HFF-Myc (cell line): ENCODE results near the gene RAB3D.

ENCODE experiments used
- DNase-seq: peaks from one replicate; pipeline ENCODE4 v3.0.0-alpha.2; 2011; ENCODE audit warnings: low read depth; ENCODE audit errors: extremely low read depth
- H3K4me3 ChIP-seq: replicated peaks from 2 replicates; pipeline ENCODE4 v1.5.1; 2011; ENCODE audit warnings: low read depth, mild to moderate bottlenecking, control low read depth, low read length
- TF ChIP-seq, protein P1 (sequence below): IDR thresholded peaks from 2 replicates; pipeline ENCODE4 v1.5.1; 2012; ENCODE audit warnings: mild to moderate bottlenecking, low read depth, low read length, control low read depth; ENCODE audit errors: missing control alignments

Gene RAB3D

DNA sequence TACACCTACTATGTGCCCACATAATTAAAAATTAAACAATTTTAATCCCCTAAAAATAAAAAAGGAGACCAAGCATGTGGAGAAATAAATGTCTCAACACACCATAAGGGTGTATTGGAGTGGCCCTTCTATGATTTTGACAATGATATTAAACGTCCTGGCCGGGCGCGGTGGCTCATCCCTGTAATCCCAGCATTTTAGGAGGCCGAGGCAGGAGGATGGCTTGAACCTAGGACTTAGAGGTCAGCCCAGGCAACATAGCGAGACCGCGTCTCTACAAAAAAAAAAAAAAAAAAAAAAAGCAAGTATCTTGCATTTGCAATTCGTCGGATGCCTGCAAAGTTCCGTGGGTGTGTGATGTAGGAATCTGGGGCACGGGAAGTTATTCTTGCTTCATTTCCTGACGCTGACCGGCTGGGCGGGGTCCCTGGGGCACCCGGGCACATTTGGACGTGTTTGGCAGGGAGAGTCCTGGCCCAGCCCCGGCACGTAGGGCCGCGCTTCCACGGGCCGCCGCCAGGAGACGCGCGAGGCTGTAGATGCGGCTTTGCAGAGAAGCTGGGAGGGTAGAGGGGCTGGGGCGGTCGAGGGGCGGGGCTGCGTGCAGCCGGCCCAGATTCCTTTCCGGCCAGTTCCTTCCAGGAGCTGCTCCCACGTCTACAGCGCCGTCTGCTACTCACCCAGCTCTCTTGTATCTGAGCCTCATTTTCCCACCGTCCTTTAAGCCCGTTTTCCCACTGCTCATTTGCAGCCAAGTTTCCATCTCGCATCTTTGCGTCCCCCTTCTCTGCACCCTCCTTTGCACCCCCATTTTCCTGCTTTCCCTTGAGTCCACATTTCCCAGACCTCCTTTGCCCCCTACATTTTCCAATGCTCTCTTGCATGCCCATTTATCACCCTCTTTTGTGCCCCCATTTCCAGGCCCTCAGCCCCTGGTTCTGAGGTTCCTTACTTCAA is 45.7 kb downstream of the RAB3D start:
- TF ChIP-seq, protein P1, sequence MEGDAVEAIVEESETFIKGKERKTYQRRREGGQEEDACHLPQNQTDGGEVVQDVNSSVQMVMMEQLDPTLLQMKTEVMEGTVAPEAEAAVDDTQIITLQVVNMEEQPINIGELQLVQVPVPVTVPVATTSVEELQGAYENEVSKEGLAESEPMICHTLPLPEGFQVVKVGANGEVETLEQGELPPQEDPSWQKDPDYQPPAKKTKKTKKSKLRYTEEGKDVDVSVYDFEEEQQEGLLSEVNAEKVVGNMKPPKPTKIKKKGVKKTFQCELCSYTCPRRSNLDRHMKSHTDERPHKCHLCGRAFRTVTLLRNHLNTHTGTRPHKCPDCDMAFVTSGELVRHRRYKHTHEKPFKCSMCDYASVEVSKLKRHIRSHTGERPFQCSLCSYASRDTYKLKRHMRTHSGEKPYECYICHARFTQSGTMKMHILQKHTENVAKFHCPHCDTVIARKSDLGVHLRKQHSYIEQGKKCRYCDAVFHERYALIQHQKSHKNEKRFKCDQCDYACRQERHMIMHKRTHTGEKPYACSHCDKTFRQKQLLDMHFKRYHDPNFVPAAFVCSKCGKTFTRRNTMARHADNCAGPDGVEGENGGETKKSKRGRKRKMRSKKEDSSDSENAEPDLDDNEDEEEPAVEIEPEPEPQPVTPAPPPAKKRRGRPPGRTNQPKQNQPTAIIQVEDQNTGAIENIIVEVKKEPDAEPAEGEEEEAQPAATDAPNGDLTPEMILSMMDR = peak; percentile 95
- peak; percentile 74 for DNase-seq
- no peak overlapping the region; the same call in 1 of the 2 replicates for H3K4me3 ChIP-seq

DNA sequence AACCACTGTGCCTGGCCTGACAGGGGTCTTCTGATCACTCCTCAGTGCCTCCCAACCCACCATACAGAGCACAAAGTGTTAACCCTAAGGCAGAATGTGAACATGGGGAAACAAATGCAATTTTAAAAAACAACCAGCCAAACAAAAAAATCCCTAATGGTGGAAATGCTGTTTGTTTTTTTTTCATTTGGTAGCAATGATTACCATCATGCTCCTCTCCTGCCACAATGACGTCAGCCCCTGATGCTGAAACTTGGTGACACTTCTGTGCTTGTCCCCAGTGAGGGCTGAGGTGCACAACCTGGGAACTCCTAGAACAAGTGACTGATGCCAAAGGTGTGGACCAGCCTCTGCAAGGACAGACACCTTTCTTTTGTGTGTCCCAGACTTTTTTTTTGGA is 47.5 kb downstream of the RAB3D start:
- TF ChIP-seq, protein P1 = no peak
- H3K4me3 ChIP-seq = no peak overlapping the region
- no peak for DNase-seq

GRCh38 chr19:11291415-11291814 is 48.0 kb downstream of the RAB3D start:
- no peak overlapping the region for H3K4me3 ChIP-seq
- no peak for DNase-seq
- TF ChIP-seq, protein P1 = no peak

GRCh38 chr19:11290256-11290655 is 49.2 kb downstream of the RAB3D start:
- TF ChIP-seq, protein P1 = no peak

DNA sequence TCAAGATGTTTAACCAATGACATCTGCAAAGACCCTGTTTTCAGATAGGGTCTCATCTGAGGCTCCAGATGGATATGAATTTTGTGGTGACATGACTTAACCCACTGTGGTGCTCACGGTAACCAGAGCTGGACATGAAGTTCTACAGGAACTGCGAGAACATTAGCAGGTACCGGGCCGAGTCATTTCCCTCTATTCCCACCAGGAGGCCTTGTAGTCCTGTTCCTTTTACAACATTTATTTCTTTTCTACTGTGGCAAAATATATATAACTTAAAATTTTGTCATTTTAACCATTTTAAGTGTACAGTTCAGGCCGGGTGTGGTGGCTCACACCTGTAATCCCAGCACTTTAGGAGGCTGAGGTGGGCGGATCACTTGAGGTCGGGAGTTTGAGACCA is 51.1 kb downstream of the RAB3D start:
- TF ChIP-seq, protein P1 = peak; percentile 54
- no peak for DNase-seq
- H3K4me3 ChIP-seq = no peak overlapping the region

More at GRCh38 chr19:11290256-11290655, 49.2 kb downstream of the RAB3D start:
- no peak for DNase-seq
- H3K4me3 ChIP-seq = no peak overlapping the region

DNA sequence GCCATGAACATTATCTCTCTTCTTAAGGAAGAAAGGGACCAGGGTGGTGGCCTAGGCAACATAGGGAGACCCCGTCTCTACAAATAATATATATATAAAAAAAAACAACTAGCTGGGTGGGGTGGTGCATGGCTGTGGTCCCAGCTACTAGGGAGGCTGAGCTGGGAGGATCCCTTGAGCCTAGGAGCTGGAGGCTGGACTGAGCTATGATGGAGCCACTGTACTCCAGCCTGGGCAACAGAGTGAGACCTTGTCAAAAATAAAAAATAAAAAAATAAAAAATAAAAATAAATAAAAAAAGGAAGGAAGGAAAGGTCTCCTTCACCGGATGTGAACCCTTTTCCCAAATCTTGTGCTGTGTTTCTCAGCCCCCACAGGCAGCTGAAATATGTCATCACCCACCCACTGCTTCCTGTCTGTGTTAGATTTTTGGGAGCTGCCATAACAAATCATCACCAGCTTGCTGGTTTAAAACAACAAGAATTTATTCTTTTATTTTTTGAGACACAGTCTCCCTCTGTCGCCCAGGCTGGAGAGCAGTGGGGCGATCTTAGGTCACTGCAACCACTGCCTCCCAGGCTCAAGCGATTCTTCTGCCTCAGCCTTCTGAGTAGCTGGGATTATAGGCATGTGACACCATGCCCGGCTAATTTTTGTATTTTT is 53.0 kb downstream of the RAB3D start:
- H3K4me3 ChIP-seq = no peak overlapping the region
- DNase-seq = no peak
- TF ChIP-seq, protein P1 = no peak
